ENCODE measurements around the gene MAG. TPM values are rescaled to one million over a fixed set of nuclear protein-coding genes. Genes with fewer than 3 reads are reported as not detected.

MAG gene
- total and polyA plus RNA-seq, 3 donors from 2014 or later: 5.4 to 18.4 (median 10.8) TPM

GRCh38 chr19:35265900-35266519 lies 26.0 kb upstream of the MAG start:
- intact Hi-C loops (cut with DNase I; ENCODE audit: low total_unique reads): no loop called here
- peak overlapping the region; percentile 68 to 98 for H3K27ac ChIP-seq
- DNase-seq: peak; percentile 14
- peaks cover 39% of the 10 kb centered on the region for H3K4me1 ChIP-seq
- H3K4me3 ChIP-seq: no peak overlapping the region
- TF ChIP-seq POLR2A (IDR thresholded peaks at IDR 0.05): no peak
- TF ChIP-seq, protein P1, sequence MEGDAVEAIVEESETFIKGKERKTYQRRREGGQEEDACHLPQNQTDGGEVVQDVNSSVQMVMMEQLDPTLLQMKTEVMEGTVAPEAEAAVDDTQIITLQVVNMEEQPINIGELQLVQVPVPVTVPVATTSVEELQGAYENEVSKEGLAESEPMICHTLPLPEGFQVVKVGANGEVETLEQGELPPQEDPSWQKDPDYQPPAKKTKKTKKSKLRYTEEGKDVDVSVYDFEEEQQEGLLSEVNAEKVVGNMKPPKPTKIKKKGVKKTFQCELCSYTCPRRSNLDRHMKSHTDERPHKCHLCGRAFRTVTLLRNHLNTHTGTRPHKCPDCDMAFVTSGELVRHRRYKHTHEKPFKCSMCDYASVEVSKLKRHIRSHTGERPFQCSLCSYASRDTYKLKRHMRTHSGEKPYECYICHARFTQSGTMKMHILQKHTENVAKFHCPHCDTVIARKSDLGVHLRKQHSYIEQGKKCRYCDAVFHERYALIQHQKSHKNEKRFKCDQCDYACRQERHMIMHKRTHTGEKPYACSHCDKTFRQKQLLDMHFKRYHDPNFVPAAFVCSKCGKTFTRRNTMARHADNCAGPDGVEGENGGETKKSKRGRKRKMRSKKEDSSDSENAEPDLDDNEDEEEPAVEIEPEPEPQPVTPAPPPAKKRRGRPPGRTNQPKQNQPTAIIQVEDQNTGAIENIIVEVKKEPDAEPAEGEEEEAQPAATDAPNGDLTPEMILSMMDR (IDR thresholded peaks at IDR 0.05): no peak
- no peaks in the 10 kb centered on the region for H3K9me3 ChIP-seq
- H3K36me3 ChIP-seq (ENCODE audit: low read depth, missing control alignments): no peaks in the 10 kb centered on the region
- 45 to 71% methylated on average over 4 to 10 of the region's 10 CpGs for WGBS, 2 donors
- no peaks in the 10 kb centered on the region for H3K27me3 ChIP-seq

DNA sequence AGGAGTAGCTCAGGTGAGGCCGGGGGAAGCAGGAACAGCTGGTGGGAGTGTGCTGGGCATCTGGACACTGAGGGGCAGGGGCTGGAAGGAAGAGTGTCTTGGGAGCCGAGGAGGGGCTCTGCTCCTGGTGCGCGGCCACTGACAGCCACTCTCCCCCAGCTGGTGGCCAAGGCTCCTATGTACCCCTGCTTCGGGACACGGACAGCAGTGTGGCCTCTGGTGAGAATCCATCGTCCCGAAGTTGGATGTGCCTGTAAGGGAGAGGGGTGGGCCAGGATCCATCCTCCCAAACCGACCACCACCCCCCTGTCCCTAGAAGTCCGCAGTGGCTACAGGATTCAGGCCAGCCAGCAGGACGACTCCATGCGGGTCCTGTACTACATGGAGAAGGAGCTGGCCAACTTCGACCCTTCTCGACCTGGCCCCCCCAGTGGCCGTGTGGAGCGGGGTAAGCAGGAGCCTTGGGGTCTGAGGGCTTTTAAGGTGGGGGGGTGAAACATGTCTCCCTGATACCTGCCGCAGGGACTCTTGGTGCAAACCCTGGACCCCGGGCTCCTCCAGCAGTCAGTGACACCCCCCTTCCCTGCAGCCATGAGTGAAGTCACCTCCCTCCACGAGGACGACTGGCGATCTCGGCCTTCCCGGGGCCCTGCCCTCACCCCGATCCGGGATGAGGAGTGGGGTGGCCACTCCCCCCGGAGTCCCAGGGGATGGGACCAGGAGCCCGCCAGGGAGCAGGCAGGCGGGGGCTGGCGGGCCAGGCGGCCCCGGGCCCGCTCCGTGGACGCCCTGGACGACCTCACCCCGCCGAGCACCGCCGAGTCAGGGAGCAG lies 25.2 kb upstream of the MAG start:
- Histone ChIP-seq H3K4me1 (peaks cover 38% of the 10 kb centered on the region), H3K27me3 (no peaks in the 10 kb centered on the region), H3K27ac (peak overlapping the region; percentile 68 to 98), H3K4me3 (peak overlapping the region; percentile 82), H3K9me3 (no peaks in the 10 kb centered on the region), H3K36me3 (ENCODE audit: low read depth, missing control alignments) (no peaks in the 10 kb centered on the region)
- no peak for DNase-seq
- TF ChIP-seq, protein P1 (IDR thresholded peaks at IDR 0.05): no peak
- TF ChIP-seq POLR2A (IDR thresholded peaks at IDR 0.05): no peak
- intact Hi-C loops (cut with DNase I; ENCODE audit: low total_unique reads): no loop called here
- WGBS, 2 donors: 30 to 34% methylated on average over 6 to 28 of the region's 39 CpGs

DNA sequence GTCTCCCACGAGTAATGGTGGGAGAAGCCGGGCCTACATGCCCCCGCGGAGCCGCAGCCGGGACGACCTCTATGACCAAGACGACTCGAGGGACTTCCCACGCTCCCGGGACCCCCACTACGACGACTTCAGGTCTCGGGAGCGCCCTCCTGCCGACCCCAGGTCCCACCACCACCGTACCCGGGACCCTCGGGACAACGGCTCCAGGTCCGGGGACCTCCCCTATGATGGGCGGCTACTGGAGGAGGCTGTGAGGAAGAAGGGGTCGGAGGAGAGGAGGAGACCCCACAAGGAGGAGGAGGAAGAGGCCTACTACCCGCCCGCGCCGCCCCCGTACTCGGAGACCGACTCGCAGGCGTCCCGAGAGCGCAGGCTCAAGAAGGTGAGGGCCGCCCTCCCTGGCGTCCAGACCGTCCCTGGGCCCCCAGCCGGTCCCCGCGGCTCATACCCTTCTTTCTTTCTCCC lies 24.6 kb upstream of the MAG start:
- intact Hi-C loops (cut with DNase I; ENCODE audit: low total_unique reads): no loop called here
- H3K4me1 ChIP-seq: peaks cover 32% of the 10 kb centered on the region

DNA sequence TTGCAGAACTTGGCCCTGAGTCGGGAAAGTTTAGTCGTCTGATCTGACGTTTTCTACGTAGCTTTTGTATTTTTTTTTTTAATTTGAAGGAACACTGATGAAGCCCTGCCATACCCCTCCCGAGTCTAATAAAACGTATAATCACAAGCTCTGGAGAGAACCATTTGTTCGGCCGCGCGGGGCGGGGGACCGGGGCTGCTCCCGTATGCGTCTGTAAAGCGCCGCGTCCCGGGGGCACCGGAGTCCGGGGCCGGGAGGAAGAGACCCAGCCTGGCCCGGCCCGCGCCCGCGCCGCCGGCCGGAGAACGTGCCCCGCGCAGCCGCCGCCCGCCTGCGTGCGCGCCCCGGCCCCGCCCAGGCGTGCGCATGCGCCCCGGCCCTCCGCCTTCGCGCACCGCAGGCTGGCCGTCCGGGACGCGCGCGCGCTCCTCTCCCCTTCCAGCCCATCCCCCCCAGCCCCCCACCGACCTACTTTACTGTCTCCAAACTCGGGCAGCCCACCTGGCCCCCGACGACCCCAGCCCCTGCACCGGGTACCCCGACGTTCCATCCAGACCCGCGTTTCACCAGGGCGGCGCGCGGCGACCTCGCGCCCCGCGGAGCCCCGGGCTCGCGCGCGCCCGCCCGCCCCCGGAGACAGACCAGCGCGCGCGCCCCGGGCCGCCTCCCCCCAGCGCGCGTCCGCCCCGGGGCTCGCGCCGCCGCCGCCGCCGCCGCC lies 24.0 kb upstream of the MAG start:
- 0 to 1% methylated on average over 12 to 65 of the region's 100 CpGs for WGBS, 2 donors
- H3K4me1 ChIP-seq: peaks cover 32% of the 10 kb centered on the region

More for the DNA sequence above, 24.6 kb upstream of the MAG start:
- no peaks in the 10 kb centered on the region for H3K36me3 ChIP-seq (ENCODE audit: low read depth, missing control alignments)
- no peaks in the 10 kb centered on the region for H3K27me3 ChIP-seq
- 0 to 1% methylated on average over 17 to 40 of the region's 40 CpGs for WGBS, 2 donors
- peak overlapping the region; percentile 82 for H3K4me3 ChIP-seq
- no peak for TF ChIP-seq POLR2A (IDR thresholded peaks at IDR 0.05)
- TF ChIP-seq, protein P1 (IDR thresholded peaks at IDR 0.05): no peak
- H3K27ac ChIP-seq: peak overlapping the region; percentile 68 to 98
- DNase-seq: peak; percentile 68
- H3K9me3 ChIP-seq: no peaks in the 10 kb centered on the region

More for the DNA sequence above, 24.0 kb upstream of the MAG start:
- intact Hi-C loops (cut with DNase I; ENCODE audit: low total_unique reads): no loop called here
- Histone ChIP-seq H3K9me3 (no peaks in the 10 kb centered on the region), H3K27ac (peak overlapping the region; percentile 68 to 98), H3K36me3 (ENCODE audit: low read depth, missing control alignments) (no peaks in the 10 kb centered on the region), H3K4me3 (peak overlapping the region; percentile 82), H3K27me3 (no peaks in the 10 kb centered on the region)
- TF ChIP-seq POLR2A (IDR thresholded peaks at IDR 0.05): no peak
- TF ChIP-seq, protein P1 (IDR thresholded peaks at IDR 0.05): no peak
- peak; percentile 69 for DNase-seq
